Thyroid gland (tissue), 4 donors: ENCODE measurements around the gene KCNMA1. TPM values are rescaled to one million over a fixed set of nuclear protein-coding genes. Genes with fewer than 3 reads are reported as not detected.

Experiments used
- DNase-seq, 2 donors: peaks; one replicate each; pipeline ENCODE4 v3.0.0-alpha.2; 2019
- H3K27ac ChIP-seq, 3 donors: fragments of 200-600 bp; sonication (generic); 1 replicate in 2 of 3; 2 replicates in 1 of 3; pipeline ENCODE4 v1.5.1; 2016 to 2019; ENCODE audit warnings: mild to moderate bottlenecking in 1 of 3, moderate library complexity in 1 of 3
- H3K27me3 ChIP-seq: fragments of 200-600 bp; sonication (generic); one replicate; pipeline ENCODE4 v1.5.1; 2019
- H3K36me3 ChIP-seq, 2 donors: fragments of 200-600 bp; sonication (generic); one replicate each; pipeline ENCODE4 v1.5.1; 2016 to 2019
- H3K4me1 ChIP-seq, 2 donors: fragments of 200-600 bp; sonication (generic); one replicate each; pipeline ENCODE4 v1.5.1; 2017 to 2019
- H3K4me3 ChIP-seq, 3 donors: fragments of 200-600 bp; sonication (generic); replicated peaks in 1 of 3; 1 replicate in 2 of 3; 2 replicates in 1 of 3; pipeline ENCODE4 v1.5.1; 2016; ENCODE audit warnings: mild to moderate bottlenecking in 1 of 3
- H3K9me3 ChIP-seq: fragments of 200-600 bp; sonication (generic); one replicate; pipeline ENCODE4 v1.5.1; 2017
- POLR2A ChIP-seq, 2 donors: fragments of 450-650 bp; IDR thresholded peaks; one replicate each; pipeline ENCODE4 v1.6.1; 2017; ENCODE audit warnings: antibody characterized with exemption in 2 of 2, mild to moderate bottlenecking in 2 of 2, moderate library complexity in 1 of 2
- WGBS, 2 donors: methylation state at CpG; one replicate each; pipeline ENCODE4 v1.1.5; 2017; 5-methylcytosine and 5-hydroxymethylcytosine counted together
- intact Hi-C: fragments of 100-400 bp; cut with DNase I; formaldehyde crosslinking; loops from one replicate; pipeline ENCODE4 v1.15.1; 2023
- total RNA-seq, 4 donors: library from RNA; depleted of rRNA; stranded (reverse); fragments of >200 nt; gene quantifications; one replicate each; pipeline ENCODE4 v1.2.3, GENCODE V29; 2016
- TF ChIP-seq, protein P1 (sequence below), 6 experiments: fragments of 200-600 bp in 3 of 6; fragments of 450-650 bp in 3 of 6; sonication (generic) in 3 of 6; IDR thresholded peaks; one replicate each; pipeline ENCODE4 v1.5.1; 2016 to 2019; ENCODE audit warnings: antibody characterized with exemption in 6 of 6, mild to moderate bottlenecking in 2 of 6, inconsistent platforms in 1 of 6, moderate library complexity in 1 of 6

KCNMA1 gene
- total RNA-seq, 4 donors from 2014 or later = 2.5 to 5.1 (median 3.6) TPM

DNA sequence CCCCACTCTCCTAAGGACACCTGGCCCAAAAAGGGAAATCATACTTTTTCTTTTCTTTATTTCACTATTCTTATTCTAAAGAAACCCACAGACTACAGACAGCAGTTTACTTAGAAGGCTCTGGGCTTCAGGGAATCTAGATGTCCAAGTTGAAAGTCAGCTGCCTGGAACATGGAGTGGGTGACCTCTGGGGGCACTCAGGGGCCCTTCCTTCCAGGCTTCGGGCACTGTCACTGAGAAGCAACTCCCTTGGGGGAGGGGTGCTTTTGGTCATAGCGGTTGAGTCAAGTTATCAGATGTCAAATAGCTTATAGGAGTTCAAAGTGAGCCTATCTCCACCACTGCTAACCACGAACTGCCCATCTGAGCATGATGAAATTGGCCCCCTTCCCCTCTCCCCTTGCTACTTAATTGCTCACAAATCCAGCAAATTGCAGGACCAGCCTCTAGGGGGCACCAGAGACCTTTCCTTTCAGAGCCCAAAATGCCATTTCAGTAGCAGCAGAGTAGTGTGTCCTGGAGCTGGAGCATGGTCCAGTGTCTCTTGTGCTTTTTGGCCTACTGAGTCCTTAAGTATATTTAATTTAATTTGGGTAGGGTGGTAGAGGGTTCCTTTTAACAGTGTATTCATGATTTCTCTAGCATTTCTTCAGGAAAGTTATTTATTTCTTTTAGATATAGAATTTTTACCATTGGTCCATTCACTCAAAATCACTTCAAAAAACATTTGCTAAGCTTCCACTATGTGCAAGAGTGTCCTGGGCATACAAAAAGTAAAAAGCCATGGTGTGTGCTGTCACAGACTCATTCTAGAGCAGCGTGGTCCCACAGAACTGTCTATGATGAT lies 463.8 kb downstream of the KCNMA1 start:
- Histone ChIP-seq H3K9me3 (no peaks in the 10 kb centered on the region), H3K36me3 (no peaks in the 10 kb centered on the region), H3K4me1 (no peaks in the 10 kb centered on the region), H3K27me3 (no peaks in the 10 kb centered on the region), H3K4me3 (no peak overlapping the region), H3K27ac (no peak overlapping the region)
- peak; percentile 71 to 77 for DNase-seq
- intact Hi-C loops = loop anchor here (2.0 kb wide), 1 partner anchor 467 kb away; no protein-coding TSS in a partner anchor
- WGBS, 2 donors = 27 to 34% methylated on average over 4 of the region's 4 CpGs
- no peak for TF ChIP-seq POLR2A (IDR thresholded peaks at IDR 0.05)
- TF ChIP-seq, protein P1, sequence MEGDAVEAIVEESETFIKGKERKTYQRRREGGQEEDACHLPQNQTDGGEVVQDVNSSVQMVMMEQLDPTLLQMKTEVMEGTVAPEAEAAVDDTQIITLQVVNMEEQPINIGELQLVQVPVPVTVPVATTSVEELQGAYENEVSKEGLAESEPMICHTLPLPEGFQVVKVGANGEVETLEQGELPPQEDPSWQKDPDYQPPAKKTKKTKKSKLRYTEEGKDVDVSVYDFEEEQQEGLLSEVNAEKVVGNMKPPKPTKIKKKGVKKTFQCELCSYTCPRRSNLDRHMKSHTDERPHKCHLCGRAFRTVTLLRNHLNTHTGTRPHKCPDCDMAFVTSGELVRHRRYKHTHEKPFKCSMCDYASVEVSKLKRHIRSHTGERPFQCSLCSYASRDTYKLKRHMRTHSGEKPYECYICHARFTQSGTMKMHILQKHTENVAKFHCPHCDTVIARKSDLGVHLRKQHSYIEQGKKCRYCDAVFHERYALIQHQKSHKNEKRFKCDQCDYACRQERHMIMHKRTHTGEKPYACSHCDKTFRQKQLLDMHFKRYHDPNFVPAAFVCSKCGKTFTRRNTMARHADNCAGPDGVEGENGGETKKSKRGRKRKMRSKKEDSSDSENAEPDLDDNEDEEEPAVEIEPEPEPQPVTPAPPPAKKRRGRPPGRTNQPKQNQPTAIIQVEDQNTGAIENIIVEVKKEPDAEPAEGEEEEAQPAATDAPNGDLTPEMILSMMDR (IDR thresholded peaks at IDR 0.05) = peak; percentile 75 to 93 (median 87)

GRCh38 chr10:77172086-77172485 lies 465.5 kb downstream of the KCNMA1 start:
- TF ChIP-seq, protein P1 (IDR thresholded peaks at IDR 0.05) = no peak
- TF ChIP-seq POLR2A (IDR thresholded peaks at IDR 0.05) = no peak
- H3K36me3 ChIP-seq = no peaks in the 10 kb centered on the region
- no peak overlapping the region for H3K4me3 ChIP-seq
- no peak for DNase-seq
- no peaks in the 10 kb centered on the region for H3K9me3 ChIP-seq
- 81 to 88% methylated on average over 4 of the region's 4 CpGs for WGBS, 2 donors
- no peaks in the 10 kb centered on the region for H3K27me3 ChIP-seq
- H3K4me1 ChIP-seq = no peaks in the 10 kb centered on the region
- intact Hi-C loops = no loop called here
- no peak overlapping the region for H3K27ac ChIP-seq

DNA sequence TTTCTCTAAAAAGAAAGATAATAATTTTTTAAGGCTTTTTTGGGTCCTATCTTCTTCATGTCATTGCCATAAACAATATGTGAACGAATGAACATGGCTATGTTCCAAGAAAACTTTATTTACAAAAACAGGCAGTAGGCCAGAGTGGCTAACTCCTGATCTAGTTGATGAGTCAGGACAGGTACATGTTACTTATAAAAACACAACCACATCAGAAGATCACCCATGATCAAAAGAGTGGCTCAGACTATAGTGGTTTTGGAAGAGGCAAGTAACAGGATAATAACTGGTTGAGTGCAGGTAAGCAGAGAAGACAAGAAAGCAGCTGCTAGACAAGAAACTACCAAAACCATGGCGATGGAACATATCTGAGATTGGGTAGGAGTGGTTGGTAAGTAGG lies 468.7 kb downstream of the KCNMA1 start:
- Histone ChIP-seq H3K4me1 (no peaks in the 10 kb centered on the region), H3K9me3 (no peaks in the 10 kb centered on the region), H3K27me3 (no peaks in the 10 kb centered on the region), H3K36me3 (no peaks in the 10 kb centered on the region), H3K4me3 (no peak overlapping the region), H3K27ac (no peak overlapping the region)
- no peak for TF ChIP-seq POLR2A (IDR thresholded peaks at IDR 0.05)
- TF ChIP-seq, protein P1 (IDR thresholded peaks at IDR 0.05) = no peak
- no peak for DNase-seq
- 39 to 84% methylated on average over 1 to 2 of the region's 2 CpGs for WGBS, 2 donors
- intact Hi-C loops = no loop called here

- intact Hi-C loops = no loop called here
- H3K4me3 ChIP-seq = no peak overlapping the region
- H3K27me3 ChIP-seq = no peaks in the 10 kb centered on the region
- H3K9me3 ChIP-seq = no peaks in the 10 kb centered on the region
- no peak overlapping the region for H3K27ac ChIP-seq
- no peak for TF ChIP-seq POLR2A (IDR thresholded peaks at IDR 0.05)
- TF ChIP-seq, protein P1 (IDR thresholded peaks at IDR 0.05) = no peak
- no peaks in the 10 kb centered on the region for H3K36me3 ChIP-seq
- H3K4me1 ChIP-seq = no peaks in the 10 kb centered on the region
- DNase-seq = no peak
- WGBS, 2 donors = 92 to 100% methylated on average over 2 of the region's 2 CpGs
Observed at GRCh38 chr10:77168161-77168560, 469.4 kb downstream of the KCNMA1 start.

DNA sequence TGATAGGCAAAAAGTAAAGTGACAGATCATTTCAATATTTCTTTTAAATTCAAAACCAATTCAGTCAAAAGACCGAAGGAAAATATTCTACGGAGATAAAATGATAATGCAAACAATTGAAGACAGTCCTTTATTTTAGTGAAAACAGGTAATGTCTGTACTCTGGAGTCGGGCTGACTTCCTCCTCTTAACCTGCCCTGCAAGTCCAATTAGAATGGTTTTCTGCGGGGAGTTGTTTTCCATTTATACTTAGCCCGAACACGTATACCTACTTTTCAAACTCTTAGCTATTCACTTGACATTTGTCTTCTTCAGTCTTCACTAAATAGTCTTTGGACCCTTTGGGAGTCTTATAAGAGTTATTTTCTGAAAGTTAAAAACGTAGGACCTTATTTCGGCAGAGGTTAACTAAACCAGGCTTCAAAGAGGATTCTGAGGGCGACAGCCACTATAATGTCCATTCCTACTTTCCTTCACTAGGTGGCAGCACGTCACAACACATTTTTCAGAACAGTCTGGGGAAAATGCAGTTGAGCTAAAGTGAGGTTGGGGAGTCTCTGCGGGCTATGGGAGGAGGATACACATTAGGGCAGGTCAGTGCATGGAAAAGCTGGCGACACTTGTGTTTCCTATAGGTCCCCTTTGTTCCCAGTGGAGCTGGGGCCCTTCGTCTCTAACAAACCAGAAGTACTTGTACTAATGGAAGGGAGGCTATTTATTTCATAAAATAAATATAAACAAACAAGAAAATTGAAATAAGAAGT lies 472.0 kb downstream of the KCNMA1 start:
- H3K27me3 ChIP-seq = no peaks in the 10 kb centered on the region
- peak; percentile 32 to 35 for DNase-seq
- H3K9me3 ChIP-seq = no peaks in the 10 kb centered on the region
- no peak overlapping the region for H3K4me3 ChIP-seq
- no peaks in the 10 kb centered on the region for H3K36me3 ChIP-seq
- intact Hi-C loops = no loop called here
- WGBS, 2 donors = 23% methylated on average over 13 of the region's 13 CpGs
- H3K4me1 ChIP-seq = no peaks in the 10 kb centered on the region
- H3K27ac ChIP-seq = no peak overlapping the region
- TF ChIP-seq, protein P1 (IDR thresholded peaks at IDR 0.05) = peak; percentile 29 to 77 (median 66)
- no peak for TF ChIP-seq POLR2A (IDR thresholded peaks at IDR 0.05)
